Heart right ventricle (tissue), 16 donors: Measurements from ENCODE around the gene NIT2. TPM values are rescaled to one million over a fixed set of nuclear protein-coding genes. Genes with fewer than 3 reads are reported as not detected.

Source experiments
- ATAC-seq, 8 donors: fragments of 200-7000 bp; cut with Tn5 transposase; one replicate each; pipeline ENCODE4 v1.9.1; 2020; ENCODE audit warnings: mild to moderate bottlenecking in 8 of 8, moderate library complexity in 8 of 8, moderate number of reproducible peaks in 1 of 8
- DNase-seq, 2 donors: peaks; one replicate each; pipeline ENCODE4 v3.0.0-alpha.2; 2020
- H3K27ac ChIP-seq, 10 donors: fragments of 200-600 bp; sonication (generic) in 2 of 10; one replicate each; pipeline versions ENCODE4 v1.5.0 to v1.8.0; 2020 to 2022; ENCODE audit warnings: mild to moderate bottlenecking in 3 of 10
- H3K27me3 ChIP-seq, 7 donors: fragments of 200-600 bp; one replicate each; pipeline ENCODE4 v1.8.0; 2021 to 2022; ENCODE audit warnings: mild to moderate bottlenecking in 2 of 7
- H3K36me3 ChIP-seq, 9 donors: fragments of 200-600 bp; sonication (generic) in 1 of 9; one replicate each; pipeline versions ENCODE4 v1.5.0 to v1.8.0; 2020 to 2022; ENCODE audit warnings: mild to moderate bottlenecking in 2 of 9
- H3K4me1 ChIP-seq, 9 donors: fragments of 200-600 bp; sonication (generic) in 1 of 9; one replicate each; pipeline versions ENCODE4 v1.5.0 to v1.8.0; 2020 to 2022; ENCODE audit warnings: mild to moderate bottlenecking in 4 of 9
- H3K4me3 ChIP-seq, 10 donors: fragments of 200-600 bp; sonication (generic) in 2 of 10; one replicate each; pipeline versions ENCODE4 v1.5.0 to v1.8.0; 2020 to 2022; ENCODE audit warnings: mild to moderate bottlenecking in 7 of 10, moderate library complexity in 2 of 10
- H3K9me3 ChIP-seq, 11 donors: fragments of 200-600 bp in 10 of 11; sonication (generic) in 2 of 11; one replicate each; pipeline versions ENCODE4 v1.5.0 to v1.8.0; 2013 to 2022; ENCODE audit warnings: mild to moderate bottlenecking in 2 of 11, control low read depth in 1 of 11, moderate library complexity in 1 of 11
- WGBS, 2 donors: extraction: QIAGEN DNeasy Blood & Tissue Kit; methylation state at CpG; one replicate each; pipeline ENCODE4 v1.1.7; 2013; ENCODE audit warnings: inconsistent platforms in 1 of 2; 5-methylcytosine and 5-hydroxymethylcytosine counted together
- intact Hi-C, 10 donors: fragments of 100-400 bp; cut with DNase I; formaldehyde crosslinking; loops; one replicate each; pipeline versions ENCODE4 v1.11.1 to v1.14.2; 2022
- polyA plus RNA-seq, 2 donors: library from polyadenylated mRNA; stranded (reverse); fragments of 200-250 nt; gene quantifications; one replicate each; pipeline ENCODE4 v1.2.3, GENCODE V29; 2013
- total RNA-seq, 10 donors: library from RNA; stranded (reverse); fragmentation: NEBNext Ultra II Directional in 3 of 10; extraction: Animal tissue kit (Norgen Biotek cat#: 25700) in 3 of 10; gene quantifications; one replicate each; pipeline versions ENCODE4 v1.2.1 to v1.2.4, GENCODE V29; 2021 to 2023
- TF ChIP-seq, protein P1 (sequence below), 9 donors: fragments of 200-600 bp; sonication (generic) in 2 of 9; IDR thresholded peaks; one replicate each; pipeline versions ENCODE4 v1.5.0 to v1.8.0; 2021 to 2022; ENCODE audit warnings: antibody characterized with exemption in 9 of 9, mild to moderate bottlenecking in 5 of 9, moderate library complexity in 1 of 9
- donor health status: Arrhythmogenic right ventricular cardiomyopathy.
- donor health status: ischemic (EF 13 %, LVEDD 7.1; RV severe dilation, severe dysfunction).
- donor health status: healthy with polysubstance abuse.
- donor health status: DM: no; HTN: yes; CAD: no.
- donor health status: DM: no; HTN: no; CAD: no.
- donor health status: ischemic (EF 25% LVEDD 6.9; RV normal size, moderate dysfunction).
- donor health status: ischemic (EF 25% LVEDD 5.7; RV mildly dilated, moderate dysfunction).
- donor health status: healthy.
- donor health status: DM: yes; HTN: yes; CAD: no.
- donor health status: Ischemic cardiomyopathy.
- donor health status: ischemic (EF 35%, LVEDD 5.7; RV mildly dilated, moderate dysfunction).
- donor health status: nonischemic (EF 11% LVEDD 7.7; RV severe dilation, severe dysfunction).
- donor health status: DM: yes; HTN: yes; CAD: no.
- donor health status: PGD.
- donor health status: ischemic (EF 29% LVEDD 5.4; RV normal size, mild dysfunction).
- donor health status: nonischemic (EF 23%, LVEDD 6.1; RV moderate dilation, normal function).

NIT2 gene
- total and polyA plus RNA-seq, 12 donors: 14.7 to 56.7 (median 44.0) TPM

DNA sequence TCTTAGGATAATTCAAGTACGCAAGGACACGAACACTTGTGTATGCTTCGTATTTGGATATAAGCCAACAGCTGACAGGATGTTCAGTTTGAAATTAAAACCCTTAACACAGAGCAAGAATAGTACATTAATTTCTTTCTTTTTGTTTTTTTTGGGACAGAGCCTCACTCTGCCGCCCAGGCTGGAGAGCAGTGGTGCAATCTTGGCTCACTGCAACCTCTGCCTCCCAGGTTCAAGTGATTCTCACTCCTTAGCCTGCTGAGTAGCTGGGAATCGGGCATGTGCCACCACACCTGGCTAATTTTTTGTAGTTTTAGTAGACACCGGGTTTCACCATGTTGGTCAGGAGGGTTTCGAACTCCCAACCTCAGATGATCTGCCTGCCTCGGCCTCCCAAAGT lies 33.9 kb downstream of the NIT2 start:
- Histone ChIP-seq H3K27ac (no peak overlapping the region), H3K27me3 (no peaks in the 10 kb centered on the region), H3K4me1 (peaks cover 0 to 4% (median 0%) of the 10 kb centered on the region in 9 donors), H3K36me3 (peaks cover 0 to 100% (median 45%) of the 10 kb centered on the region in 9 donors), H3K4me3 (no peak overlapping the region), H3K9me3 (no peaks in the 10 kb centered on the region)
- DNase-seq (no peak), ATAC-seq (no peak)
- 60 to 76% methylated on average over 8 of the region's 8 CpGs for WGBS, 2 donors
- TF ChIP-seq, protein P1, sequence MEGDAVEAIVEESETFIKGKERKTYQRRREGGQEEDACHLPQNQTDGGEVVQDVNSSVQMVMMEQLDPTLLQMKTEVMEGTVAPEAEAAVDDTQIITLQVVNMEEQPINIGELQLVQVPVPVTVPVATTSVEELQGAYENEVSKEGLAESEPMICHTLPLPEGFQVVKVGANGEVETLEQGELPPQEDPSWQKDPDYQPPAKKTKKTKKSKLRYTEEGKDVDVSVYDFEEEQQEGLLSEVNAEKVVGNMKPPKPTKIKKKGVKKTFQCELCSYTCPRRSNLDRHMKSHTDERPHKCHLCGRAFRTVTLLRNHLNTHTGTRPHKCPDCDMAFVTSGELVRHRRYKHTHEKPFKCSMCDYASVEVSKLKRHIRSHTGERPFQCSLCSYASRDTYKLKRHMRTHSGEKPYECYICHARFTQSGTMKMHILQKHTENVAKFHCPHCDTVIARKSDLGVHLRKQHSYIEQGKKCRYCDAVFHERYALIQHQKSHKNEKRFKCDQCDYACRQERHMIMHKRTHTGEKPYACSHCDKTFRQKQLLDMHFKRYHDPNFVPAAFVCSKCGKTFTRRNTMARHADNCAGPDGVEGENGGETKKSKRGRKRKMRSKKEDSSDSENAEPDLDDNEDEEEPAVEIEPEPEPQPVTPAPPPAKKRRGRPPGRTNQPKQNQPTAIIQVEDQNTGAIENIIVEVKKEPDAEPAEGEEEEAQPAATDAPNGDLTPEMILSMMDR (IDR thresholded peaks at IDR 0.05): no peak
- intact Hi-C loops: no loop called here

DNA sequence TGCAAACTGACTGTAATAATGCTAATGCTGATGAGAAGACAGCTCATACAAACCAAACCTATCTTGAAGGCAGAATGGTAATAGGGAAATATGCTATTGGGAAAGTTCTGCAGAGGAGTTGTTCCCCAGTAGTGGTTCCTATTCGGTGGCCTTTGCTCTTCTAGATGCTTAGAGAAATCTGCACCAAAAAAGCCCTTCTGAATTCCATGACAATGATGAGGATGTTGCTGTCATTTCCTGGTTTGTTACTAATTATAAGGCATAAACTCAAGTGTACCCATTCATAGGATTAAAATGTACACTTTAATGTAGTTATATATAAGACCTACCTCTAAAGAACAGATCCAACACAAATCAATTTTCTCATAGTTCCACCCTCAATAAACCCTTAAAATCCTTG lies 36.2 kb downstream of the NIT2 start:
- no peaks in the 10 kb centered on the region for H3K27me3 ChIP-seq
- no peak overlapping the region for H3K4me3 ChIP-seq
- peaks cover 0 to 4% (median 0%) of the 10 kb centered on the region in 9 donors for H3K4me1 ChIP-seq
- TF ChIP-seq, protein P1 (IDR thresholded peaks at IDR 0.05): no peak
- intact Hi-C loops: no loop called here
- ATAC-seq: no peak
- no peak overlapping the region for H3K27ac ChIP-seq
- no peaks in the 10 kb centered on the region for H3K9me3 ChIP-seq
- peaks cover 0 to 100% (median 31%) of the 10 kb centered on the region in 9 donors for H3K36me3 ChIP-seq
- no peak for DNase-seq
- 76 to 90% methylated on average over 1 of the region's 1 CpG for WGBS, 2 donors

DNA sequence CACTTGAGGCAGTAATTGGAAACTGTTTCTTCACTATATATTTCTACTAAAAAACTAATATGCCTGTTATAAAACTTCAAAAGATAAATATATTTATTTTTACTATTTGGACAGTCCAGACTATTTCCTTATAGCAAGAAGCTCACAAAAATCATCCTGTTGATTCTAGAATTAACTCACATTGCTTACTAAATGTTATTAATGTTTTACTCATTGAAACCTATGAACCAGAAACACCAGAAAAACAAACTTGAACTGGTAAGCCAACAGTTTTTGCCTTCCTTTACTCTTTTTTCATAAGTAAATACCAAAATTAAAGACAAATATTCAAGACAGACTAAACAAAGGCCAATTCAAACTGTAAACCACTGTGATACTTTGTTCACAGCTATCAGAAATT lies 40.0 kb downstream of the NIT2 start:
- Histone ChIP-seq H3K27me3 (no peaks in the 10 kb centered on the region), H3K27ac (no peak overlapping the region), H3K4me1 (no peaks in the 10 kb centered on the region), H3K9me3 (no peaks in the 10 kb centered on the region), H3K4me3 (no peak overlapping the region), H3K36me3 (peaks cover 0 to 100% (median 46%) of the 10 kb centered on the region in 9 donors)
- intact Hi-C loops: no loop called here
- DNase-seq (no peak), ATAC-seq (no peak)
- TF ChIP-seq, protein P1 (IDR thresholded peaks at IDR 0.05): no peak

DNA sequence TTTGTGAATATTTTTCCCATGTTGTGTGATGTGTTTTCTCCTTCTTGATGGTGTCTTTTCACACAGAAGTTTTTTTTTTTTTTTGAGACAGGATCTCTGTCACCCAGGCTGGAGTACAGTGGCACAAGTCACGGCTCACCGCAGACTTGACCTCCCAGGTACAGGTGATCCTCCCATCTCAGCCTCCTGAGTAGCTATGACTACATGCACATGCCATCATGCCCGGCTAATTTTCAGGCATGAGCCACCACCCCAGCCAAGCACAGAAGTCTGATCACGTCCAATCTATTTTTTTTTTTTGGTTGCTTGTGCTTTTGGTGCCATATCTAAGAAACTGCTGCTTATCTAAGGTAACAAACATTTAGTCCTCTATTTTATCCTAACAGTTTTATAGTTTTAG lies 41.7 kb downstream of the NIT2 start:
- Histone ChIP-seq H3K27ac (no peak overlapping the region), H3K4me1 (no peaks in the 10 kb centered on the region), H3K27me3 (no peaks in the 10 kb centered on the region), H3K4me3 (no peak overlapping the region), H3K36me3 (peaks cover 0 to 100% (median 48%) of the 10 kb centered on the region in 9 donors), H3K9me3 (no peaks in the 10 kb centered on the region)
- intact Hi-C loops: no loop called here
- TF ChIP-seq, protein P1 (IDR thresholded peaks at IDR 0.05): no peak
- DNase-seq (no peak), ATAC-seq (no peak)
- 98% methylated on average over 4 of the region's 4 CpGs for WGBS, 2 donors
